Measurements from ENCODE around the gene DOK1.

GRCh38 chr2:74558284-74559230 lies 4.0 kb downstream of the DOK1 start:
- TF ChIP-seq CTCF (IDR thresholded peaks at IDR 0.05; ENCODE audit: borderline replicate concordance, extremely low read depth, low read length, poor library complexity, severe bottlenecking) = no peak
- no peak for TF ChIP-seq EZH2 (IDR thresholded peaks at IDR 0.05; ENCODE audit: borderline replicate concordance, low read depth, low read length, severe bottlenecking)

All from DND-41 (cell line).